Activated CD4-positive, CD25-positive, alpha-beta regulatory T cell (primary cell): Measurements from ENCODE around the gene BCL10.

Experiments
- DNase-seq, 4 experiments: peaks; one replicate each; lab custom pipeline; 2025; lab: John Stamatoyannopoulos, UW

Gene BCL10

DNA sequence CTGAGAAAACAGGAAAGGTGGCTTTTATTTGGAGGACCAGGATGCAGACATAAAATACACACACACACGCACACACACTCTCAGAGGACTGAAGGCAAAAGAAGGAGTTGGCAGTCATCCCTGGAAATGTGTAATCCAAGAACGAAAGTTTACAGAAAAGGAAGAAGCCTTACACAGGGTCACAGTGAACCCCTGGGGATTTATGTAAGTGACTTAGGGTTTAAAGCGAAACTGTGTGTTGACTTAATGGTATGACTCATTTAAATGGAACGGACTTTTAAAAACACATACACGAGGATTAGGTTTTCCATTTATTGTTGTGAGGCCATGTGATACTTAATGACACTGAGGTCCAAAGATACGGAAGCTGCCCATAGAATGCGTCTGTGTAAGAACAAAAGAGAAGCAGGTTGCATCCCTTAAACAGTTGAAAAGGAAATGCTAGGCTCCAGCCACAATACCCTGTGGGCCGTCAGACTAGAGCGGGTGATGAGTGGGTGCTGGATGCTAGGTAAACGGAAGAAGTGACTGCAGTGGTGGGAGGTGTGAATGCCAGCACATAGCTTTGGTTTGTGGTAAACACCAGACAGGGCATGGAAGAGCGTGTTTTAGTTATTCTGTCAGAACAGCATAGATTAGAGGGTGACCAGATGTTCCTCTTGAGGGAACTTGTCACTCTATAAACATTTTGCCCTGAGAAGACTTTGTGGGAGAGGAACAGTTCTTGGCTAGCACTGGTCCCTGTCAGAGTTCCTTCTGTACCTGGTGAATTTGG is 21.6 kb upstream of the BCL10 start:
- DNase-seq, result peak in 1 of 4 experiments; percentile 15

DNA sequence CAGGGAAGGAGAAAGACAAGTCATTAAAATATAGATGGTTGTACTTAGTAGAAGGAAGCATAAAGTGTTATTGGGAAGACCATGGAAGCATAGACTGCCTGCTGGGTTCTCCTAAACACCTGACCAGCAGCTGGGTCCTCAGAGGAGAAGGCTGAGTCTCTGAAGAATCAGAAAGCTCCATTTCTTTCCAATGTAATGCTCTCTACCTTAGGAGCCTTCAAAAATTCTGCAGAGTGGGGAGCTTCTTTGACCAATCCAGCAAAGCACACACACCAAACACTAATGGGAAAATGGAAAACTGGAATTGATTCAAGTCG is 21.1 kb upstream of the BCL10 start:
- no peak for DNase-seq

DNA sequence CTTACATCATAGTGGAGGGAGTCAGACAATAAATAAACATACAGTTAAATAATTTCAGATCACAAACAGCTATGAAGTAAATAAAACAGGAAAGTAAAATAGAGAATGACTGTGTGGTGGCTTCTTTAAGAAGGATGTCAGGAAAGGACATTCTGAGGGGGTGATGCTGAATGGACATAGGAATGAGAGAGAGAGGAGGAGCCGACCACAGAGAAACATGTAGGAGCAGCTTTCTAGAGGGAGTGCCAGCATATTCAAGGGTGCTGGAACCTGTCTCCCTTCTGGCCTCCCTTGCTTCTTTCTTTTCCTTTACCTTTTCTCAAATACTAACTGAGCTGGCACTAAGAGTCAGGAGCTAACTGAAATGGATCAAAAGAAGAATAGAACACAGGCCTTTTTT is 20.5 kb upstream of the BCL10 start:
- DNase-seq, result no peak

DNA sequence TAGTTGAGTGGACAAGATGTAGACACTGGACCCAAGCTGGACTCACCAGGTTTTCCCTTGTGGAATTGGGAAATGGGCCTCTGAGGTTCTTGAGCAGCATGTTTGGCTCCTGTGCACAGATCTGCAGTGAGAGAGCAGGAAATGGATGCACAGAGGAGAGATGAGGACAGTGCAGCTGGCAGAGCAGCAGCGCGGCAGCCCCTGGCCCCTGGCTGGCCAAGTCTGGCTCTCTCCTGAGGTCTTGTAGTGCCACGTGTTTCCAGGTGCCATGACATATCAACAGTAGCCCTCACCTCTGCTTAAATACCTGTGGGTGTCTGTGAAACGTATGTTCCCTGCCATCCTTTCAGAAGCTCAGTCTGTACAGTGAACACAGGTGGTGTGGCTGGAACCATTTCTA is 19.2 kb upstream of the BCL10 start:
- no peak for DNase-seq

DNA sequence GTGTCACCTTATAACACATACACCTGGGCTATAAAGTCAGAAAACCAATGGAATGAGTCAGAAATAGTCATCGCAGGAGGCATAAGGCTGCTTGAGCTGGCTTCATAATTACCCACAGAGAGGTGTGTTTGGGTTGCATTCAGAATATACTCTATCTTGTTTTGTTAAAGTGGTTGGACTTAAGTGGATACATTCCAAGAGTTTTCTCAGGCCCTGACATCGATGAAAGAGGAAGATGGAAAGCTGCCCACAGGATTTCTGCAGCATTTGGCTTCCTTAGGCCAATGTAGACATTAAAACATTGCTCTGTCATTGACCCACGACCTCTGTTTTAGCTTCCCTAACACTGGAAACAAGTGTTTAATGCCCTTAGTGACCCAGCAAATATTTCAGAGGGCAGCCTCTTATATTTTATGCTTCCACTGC is 18.6 kb upstream of the BCL10 start:
- DNase-seq, result no peak

DNA sequence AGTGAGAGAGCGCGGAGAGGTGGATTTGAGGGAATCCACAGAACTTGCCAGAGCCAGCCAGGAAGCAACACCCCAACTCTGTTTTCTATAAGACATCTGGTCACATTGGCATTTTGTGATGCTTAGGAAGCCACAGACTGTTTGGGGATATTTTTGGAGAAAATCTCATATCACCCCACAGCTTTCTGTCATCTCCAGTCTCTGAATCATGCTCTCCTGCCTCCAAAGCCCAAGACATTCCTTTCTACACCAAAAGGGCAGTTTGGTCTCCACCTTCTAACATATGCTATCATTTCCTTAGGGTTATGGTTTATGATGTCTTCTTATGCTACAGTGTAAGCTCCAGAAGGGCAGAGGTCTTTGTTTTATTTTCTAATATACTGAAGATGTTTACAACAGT is 14.4 kb upstream of the BCL10 start:
- no peak for DNase-seq

DNA sequence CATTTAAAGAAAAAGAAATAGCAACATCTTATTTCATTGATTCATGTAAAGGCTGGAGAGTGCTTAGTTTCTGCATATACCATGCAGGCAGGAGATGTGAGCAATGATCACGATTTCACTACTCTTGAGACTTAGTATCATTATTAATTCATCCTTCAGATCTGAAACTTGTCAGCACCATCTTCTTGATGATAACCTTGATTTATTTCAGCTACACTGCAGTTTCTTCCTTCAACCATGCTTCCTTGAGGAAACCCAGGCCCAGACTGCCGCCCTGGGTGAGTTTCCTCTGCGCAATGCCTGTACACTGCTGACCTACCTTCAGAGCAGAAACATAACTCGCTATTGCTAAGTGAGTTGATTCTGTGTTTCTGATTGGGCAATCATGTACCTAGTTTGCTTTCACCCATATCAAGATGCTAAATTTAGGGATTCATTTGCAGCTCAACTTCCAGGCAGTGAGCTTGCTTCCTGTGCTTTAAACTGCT is 13.5 kb upstream of the BCL10 start:
- DNase-seq, result no peak

DNA sequence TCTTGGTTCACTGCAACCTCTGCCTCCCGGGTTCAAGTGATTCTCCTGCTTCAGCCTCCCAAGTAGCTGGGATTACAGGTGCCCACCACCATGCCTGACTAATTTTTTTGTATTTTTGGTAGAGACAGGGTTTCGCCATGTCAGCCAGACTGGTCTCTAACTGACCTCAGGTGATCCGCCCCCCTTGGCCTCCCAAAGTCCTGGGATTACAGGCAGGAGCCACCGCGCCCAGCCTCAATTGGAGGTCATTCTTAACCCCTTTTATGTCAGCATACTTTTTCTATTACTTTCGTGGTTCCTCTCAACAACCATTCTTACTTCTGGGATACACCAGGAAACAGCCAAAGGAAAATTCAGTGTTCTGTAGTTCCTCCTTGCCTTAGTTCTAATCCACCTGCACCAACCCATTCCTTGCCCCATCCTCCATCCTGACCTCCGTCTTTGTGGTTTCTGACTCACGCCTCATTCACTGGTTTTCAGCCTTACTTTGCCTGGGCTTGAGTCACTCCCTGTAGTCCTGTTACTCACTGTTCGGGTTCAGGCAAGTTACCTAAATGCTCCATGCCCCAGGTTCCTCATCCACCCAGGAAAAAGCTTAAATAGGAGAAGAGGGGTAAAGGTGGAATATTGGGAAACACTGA is 12.9 kb upstream of the BCL10 start:
- no peak for DNase-seq

DNA sequence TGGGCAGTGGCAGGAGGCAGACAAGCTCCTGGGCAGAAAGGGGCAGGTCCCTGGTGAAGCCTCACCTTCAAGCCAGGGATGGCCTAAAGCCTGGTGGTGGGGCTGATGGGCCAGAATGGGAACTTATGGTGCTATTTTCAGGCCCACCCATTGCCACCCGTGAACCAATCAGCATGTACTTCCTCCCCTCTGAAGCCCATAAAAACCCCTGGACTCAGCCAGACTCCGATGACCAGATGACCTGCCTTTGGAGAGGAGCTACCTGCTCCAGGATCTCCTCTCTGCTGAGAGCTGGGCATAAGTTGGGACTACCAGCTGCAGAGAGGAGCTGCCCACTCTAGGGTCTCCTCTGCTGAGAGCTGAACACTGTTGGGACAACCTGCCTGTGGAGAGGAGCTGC is 7.8 kb upstream of the BCL10 start:
- DNase-seq, result no peak

DNA sequence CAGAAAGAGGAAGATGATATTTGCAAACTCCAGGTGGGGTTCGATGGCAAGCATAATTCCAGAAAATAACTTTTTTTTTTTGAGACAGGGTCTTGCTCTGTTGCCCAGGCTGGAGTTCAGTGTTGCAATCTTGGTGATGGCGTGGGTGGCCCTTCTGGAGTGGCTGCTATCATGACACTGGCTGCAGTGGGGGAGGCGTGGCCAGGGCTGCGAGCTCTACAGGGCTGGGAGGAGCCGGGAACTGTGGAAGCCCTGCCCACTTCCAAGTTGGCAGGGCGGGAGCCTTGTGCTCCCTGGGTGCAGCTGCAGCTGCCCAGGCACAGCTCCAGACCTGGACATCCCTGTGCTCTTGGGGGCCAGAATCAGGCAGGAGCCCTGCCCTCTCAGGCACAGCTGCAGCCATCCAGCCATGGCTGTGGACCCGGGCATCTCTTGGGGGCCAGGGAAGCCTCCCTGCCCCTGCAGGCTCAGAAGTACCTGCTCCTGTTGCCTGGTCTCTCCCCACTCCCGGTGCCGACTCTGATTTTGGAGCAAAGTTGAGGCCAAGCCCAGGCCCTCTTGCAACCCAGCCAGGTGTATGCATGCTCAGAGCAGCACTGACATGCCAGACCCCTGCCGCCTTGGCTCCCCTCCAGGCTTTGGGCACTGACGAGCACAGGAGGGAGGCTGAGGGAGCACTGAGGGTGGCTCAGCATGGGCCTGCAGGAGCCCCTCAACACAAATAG is 7.2 kb upstream of the BCL10 start:
- no peak for DNase-seq

DNA sequence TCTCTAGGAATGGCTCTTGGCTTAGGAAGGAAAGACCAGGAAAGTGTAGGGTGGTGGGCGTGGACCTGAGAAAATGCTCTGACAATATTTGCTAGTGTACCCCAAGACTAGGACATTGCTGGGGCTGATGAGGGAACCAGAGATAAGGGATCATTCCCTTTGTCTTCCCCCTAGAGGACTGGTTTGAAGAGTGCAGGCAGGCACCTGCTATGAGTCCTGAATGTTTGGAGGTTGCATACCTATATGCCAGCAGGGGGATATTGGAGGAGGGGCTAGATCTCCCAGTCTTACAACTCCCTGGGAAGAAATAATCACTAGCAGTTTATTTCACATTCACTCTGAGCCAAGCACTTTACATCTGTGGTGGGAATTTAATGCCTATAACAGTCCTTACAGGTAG is 6.0 kb upstream of the BCL10 start:
- DNase-seq, result no peak

DNA sequence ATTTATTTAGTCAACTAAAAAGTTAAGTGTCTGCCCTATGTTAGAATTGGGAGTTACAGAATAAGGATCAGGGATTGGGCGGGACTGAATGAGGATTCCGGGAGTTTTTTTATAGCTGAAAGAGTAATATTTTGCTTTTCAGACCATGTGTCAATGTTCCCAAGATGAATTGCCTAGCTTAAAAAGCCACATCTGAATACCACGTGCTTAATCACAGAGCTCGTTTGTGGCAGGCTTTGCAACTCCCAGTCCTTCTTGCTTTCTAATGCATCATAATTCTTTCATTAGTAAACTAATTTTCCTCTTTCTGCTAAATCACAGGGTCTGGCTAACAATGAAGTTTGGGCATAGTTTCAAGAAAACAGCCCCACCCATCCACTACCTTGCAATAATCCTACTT is 4.2 kb upstream of the BCL10 start:
- no peak for DNase-seq

DNA sequence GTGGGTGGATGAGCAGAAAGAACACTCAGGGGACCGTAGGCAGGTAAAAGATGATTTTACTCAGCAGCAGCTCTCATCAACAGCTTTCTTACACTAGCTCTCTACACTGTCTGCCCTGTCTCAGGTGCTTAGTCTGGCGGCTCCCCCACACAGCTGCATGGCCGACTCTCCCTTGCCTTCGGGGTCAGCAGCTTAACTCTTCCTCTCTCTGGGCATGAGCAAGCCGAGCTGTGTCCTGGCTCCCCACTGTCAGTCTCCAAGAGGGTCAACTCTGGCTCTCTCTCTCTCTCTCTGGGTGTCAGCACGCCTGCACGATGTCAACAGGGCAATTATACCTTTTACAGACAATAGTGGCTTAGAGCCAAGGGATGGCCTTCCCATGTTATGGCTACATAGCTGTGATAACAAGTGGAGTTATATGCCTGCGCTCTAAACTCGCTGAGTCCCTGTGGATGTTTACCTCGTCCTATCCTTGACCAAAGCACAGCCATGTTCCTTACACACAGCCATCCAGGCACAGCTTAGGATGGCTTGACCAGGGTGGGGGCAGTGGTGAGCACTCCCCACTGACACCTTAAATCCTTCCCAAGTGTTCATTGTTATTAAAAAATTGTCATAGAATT is 3.1 kb upstream of the BCL10 start:
- DNase-seq, result no peak

DNA sequence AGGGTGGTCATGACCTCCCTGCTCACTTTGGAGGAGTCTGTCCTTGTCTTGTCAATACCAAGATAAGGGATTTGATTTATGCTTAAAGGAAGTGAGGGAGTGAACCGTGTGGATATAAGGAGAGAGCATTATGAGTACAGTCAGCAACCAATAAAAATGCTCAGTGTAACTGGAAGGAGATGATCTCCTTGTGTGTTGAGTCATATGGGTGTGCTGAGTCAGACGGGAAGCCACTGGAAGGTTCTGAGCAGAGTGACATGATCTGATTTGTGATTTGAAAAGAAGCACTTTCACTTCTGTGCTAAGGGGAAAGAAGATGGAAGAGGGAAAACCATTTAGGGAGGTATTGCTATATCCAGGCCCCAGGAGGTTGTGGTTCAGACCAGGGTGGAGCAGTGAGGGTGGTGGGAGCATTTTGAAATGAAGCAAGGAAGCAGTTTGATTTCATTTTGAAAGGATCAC is 2.5 kb upstream of the BCL10 start:
- DNase-seq, result no peak

DNA sequence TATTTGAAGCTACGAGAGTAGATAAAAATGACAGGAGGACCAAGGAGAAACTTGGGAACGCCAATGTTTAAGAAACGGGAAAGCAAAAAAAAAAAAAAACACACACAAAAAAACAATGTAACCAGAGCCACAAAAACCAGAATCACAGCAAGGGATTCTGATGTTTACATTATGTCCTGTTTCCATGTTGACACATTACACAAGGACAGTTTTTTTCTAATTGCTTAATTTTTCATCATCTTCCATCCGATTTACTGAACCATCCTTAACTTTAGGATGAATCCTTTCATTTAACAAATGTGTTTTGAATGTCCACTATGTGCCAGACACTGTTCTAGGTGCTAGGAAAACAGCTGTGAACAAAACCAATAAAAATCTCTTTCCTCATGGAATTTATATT is 1.4 kb upstream of the BCL10 start:
- no peak for DNase-seq

DNA sequence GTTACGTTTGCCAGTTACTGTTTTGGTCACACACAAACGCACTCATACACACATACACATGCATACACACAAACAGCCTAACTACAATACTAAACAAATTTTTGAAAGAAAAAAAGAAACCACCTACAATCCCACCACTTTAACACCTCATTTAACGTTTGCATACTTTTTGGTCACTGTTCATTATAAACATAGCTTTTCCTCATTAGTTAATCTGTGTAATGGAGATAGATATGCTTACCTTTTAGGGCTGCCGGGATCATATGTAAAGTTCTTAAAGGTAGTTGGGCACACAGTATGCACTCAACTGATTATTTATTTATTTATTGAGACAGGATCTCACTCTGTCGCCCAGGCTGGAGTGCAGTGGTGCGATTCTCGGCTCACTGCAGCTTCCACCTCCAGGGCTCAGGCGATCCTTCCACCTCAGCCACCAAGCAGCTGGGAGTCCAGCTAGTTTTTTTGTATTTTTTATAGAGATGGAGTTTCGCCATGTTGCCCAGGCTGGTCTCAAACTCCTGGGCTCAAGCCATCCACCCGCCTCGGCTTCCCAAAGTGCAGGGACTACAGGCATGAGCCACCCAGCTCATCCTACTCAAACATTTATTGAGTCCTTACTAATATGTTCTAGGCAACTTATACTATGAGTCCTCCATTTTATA is 677 bp upstream of the BCL10 start:
- no peak for DNase-seq

DNA sequence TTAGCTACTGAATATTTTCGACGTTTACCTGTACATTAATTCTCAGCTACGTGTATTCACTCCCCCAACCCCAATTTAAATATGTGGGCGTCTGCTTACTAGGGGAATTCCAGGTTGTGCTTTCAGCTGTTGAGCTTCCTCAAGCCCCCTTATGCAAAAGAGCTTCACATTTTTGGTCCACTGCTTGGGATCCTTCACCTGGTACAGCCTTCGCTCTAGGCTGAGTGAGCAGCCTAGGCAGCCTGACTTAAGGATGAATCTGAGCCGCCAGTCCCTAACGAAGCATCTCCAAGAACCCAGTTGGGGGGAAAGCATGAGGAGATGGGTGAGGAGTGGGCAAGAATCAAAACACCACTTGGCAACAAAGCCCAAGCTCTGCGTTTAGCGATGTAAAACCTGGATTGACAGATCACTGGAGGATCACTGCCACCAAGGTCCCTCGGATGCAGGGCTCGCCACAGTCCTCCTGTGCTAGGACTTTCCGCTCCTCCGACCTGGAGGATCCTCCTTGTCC is 674 bp downstream of the BCL10 start:
- DNase-seq, result no peak

DNA sequence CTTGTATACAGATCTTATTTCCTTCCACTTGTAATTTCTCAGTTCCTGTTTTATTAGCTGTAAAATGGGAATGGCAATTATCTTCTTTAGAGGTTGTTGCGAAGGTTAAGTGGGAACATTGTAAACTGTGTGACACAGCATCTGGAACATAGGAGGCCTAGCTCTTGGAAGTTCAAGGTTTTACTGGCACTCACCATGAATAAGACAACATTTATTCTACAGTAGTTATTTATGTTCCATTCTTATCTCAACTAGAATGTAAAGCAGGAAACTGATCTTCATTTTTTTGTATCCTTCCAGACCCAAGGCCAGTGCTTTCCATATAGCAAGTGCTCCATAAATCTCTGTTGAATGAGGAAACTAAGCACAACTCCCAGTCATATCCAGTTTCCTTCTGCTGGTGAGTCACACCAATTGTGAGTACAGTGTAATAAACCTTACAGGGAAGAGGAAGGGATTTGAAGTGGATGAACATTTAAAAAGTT is 1.4 kb downstream of the BCL10 start:
- no peak for DNase-seq

DNA sequence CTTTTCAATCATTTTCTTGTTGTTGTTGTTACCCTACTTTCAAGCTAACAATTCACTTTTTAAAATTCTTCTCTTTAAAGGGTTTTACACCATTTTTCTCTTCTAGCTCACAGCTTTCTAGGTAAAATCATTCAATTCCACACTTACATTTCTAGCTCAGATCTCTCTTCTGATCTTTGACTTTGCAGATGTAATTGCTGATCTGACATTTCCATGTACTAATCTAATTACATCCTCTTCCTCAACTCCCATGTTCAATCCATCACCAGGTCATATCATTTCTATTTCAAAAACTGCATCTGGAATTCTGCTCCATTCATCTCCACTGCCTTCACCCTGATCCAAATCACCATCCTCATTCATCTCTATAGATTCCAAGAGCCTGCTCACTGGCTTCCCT is 3.0 kb downstream of the BCL10 start:
- DNase-seq, result no peak

DNA sequence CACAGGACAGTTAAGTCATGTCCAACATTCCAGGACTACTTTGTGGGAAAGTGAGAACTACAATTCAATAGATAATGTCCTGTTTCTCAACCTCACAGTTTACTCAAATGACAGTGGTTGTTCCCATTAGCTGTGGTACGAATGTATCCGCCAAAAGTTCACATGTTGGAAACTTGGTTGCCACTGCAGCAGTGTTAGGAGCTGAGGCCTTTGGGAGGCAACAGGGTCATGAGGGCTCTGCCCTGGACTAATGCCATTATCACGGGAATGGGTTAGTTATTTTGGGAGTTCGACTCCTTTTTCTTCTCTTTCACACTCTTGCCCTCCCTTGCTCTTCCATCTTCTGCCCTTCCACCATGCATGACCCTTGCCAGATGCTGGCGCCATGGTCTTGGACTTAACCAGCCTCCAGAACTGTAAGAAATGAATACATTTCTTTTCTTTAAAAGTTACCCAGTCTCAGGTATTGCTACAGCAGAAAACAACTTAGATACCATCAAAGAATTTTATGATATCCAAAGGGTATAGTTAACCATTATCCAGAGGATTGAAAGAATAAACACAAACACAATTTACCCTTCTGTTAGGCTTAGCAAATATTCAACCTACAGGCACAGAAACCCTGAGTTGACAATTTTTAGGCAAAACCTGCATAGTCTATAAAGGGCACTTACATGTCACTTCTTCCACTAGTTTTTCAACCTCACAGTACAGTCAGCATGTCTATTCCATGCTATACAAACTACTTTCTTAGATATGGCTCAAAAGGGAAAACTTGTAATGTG is 7.4 kb downstream of the BCL10 start:
- no peak for DNase-seq

DNA sequence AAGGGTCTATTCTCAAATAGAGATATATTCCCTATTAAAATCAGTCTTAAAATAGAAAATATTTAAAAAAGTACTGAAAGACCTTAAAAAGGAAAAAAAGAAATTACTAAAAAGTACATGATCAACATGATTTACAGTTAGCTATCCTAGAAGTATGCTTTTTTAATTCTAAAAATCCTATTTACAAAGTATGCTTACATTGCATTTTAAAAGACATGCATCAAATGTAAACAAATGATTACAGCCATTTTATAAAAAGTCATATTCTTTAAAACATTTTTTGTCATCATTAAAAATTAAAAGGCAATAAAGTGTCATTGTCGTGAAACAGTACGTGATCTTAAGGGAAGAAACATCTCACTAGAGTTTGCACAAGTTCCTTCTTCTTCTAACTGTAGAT is 9.1 kb downstream of the BCL10 start:
- no peak for DNase-seq
